ENCODE measurements around the gene C15orf61.

Gene C15orf61

DNA sequence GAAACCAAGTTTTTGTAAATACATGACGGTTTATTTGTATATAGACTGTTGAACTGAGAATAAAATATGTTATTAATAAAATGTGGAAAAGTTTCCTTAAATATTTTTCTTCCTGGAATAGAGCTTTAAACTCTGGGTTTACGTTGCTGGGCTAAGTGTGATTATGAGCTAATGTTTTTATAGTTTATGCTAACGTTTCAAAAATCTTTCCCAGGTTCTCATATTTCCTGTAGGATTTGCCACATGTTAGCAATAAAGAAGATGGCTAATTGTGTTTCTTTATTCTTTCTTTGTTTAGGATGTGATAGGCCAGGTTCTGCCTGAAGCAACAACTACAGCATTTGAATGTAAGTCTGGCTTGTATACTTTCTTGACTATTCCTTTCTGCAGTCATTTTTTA, 28.8 kb downstream of the C15orf61 start:
- DNase-seq (ENCODE audit: low spot score), result no peak

DNA sequence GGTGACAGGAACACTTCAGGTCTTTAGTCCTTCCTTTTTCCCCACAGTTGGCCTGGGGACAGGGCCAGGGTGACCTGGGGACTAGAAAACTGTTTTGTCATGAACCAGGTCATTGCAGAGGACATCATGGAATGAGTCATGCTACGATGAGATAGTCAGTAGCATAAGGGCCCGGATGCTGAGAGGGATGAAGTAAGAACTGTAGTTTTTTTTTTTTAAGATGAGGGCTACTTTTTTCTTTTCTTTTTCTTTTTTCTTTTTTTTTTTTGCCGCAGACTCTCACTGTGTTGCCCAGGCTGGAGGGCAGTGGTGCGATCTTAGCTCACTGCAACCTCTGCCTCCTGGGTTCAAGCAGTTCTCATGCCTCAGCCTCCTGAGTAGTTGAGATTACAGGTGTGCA, 29.6 kb downstream of the C15orf61 start:
- no peak for DNase-seq (ENCODE audit: low spot score)

DNA sequence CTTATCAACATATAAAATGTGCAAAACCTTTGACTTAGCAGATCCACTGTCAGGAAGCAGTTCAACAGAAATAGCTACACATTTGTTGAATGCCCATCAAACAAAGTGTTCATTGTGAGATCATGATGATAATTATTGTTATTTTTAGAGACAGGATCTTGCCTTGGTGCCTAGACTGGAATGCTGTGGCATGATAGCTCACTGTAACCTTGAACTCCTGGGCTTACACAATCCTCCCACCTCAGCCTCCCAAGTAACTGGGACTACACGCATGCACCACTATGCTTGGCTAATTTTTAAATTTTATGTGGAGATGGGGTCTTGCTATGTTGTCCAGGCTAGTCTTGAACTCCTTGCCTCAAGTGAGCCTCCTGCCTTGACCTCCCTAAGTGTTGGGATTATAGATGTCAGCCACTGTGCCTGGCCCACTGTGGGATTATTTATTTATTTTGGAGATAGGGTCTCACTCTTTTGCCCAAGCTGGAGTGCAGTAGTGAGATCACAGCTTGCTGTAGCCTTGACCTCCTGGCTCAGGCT, 30.3 kb downstream of the C15orf61 start:
- no peak for DNase-seq (ENCODE audit: low spot score)

DNA sequence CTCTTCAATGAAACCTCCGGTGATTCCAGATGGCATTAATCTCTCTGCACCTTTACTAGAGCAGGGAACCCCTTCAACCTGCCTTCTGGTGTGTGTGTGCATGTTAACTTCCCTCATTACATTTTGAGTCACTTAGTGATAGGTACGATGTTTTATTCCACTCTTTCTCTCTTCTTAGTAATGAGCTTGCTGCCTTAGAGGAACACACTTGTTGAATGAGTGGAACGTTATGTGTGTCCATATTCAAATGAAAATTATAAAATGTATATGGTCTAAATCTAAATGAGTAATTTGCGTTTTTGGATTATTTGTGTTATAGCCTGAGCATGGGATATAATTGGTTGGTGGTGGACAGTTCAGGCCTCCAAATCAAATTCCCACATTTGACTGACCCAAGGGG, 33.6 kb downstream of the C15orf61 start:
- DNase-seq (ENCODE audit: low spot score), result no peak

DNA sequence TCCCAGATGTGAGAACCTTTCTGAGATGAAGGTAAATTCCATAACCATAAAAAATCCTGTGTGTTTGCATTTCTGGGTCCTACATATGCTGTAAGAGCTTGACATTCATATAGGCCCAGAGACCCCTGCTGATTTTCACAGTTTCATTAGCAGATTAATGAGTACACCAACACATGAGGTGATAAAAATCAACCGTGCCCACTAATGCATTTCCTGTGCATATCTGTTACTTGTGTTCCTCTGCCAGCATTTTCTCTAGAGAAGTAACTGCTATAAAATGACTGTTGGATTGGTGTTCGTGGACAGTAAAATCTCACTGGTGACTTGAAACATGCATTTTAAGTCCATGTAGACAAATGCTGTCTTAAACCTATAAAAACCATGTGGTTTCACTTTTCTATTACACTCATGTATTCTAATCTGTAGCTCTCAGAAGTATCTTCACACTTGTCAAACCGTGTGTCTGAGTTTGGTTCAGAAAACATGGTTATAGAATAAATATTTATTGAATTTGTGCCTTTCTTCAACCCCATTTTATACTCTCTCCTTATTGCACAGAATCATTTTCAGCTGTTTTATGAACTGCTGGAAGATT, 36.1 kb downstream of the C15orf61 start:
- no peak for DNase-seq (ENCODE audit: low spot score)

DNA sequence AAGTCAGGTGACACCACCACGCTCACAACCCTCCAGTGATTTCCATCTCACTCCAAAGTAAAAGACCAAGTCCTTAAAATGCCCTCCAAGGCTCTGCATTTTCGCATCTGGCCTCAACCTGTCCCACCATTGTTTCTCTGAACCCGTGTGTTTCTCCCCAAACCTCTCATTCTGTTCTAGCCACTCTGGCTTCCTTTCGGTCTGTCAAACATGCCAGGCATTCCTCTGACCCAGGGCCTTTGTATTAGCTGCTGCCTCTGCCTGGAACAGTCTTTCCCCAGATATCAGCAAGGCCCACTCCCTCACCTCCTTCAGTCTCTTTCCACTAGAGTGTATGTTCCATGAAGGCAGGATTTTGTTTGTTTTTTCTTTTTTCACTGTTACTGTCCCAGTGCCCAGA, 37.6 kb downstream of the C15orf61 start:
- DNase-seq (ENCODE audit: low spot score), result no peak

DNA sequence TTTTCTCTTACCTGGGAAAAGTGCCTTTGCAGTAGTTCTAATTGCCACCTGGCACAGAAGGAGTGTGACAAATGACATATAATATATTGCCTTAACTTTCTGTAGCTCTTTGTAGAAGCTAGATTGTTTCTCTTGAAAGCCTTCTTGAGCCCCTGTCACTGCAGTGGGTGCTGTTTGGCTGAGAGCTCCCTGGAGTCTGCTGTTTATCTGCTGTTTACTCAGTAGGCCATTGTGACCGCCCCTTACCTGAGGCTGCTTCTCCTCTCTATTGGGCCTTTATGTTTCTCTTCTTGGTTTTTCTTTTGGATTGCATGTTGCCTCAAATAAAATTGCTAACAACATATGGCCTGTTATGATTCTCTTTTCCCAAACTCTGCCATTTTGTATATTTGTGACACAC, 38.2 kb downstream of the C15orf61 start:
- no peak for DNase-seq (ENCODE audit: low spot score)

DNA sequence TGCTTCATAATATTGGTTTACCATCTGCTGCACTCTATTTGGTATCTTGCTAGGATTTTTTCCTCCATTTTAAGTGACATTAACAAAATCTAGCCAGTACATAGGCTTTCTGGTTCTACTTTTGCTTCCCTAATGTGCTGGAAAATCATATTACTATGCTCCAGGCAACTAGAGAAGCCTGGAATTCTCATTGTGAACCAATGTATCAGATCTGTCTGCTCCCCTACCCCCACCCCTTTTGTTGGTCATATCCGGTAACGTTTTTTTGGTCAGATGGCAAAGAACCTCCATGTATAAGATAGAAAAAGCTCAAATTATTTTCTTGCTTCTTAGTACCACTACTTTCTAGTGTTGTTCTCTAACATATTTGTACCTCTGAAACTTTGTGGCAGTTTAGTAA, 38.6 kb downstream of the C15orf61 start:
- DNase-seq (ENCODE audit: low spot score), result no peak

DNA sequence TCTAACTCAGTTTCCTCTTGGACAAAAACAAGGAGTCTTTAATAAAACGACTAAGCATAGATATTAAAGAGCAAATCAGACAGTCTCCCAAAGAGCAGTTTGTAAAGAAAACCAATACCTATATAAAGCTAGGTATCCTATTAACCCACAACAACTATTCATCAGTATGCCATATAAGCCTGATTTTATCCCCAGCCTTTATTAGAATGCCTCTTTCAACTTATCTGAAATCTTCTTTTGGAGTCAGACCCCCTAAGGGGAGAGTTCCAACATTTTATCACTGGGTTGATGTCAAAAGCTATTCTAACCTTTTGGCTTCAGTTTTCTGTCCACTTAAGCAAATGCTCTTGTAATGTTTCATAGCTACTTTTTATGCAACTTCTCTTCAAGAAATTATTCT, 39.4 kb downstream of the C15orf61 start:
- no peak for DNase-seq (ENCODE audit: low spot score)

DNA sequence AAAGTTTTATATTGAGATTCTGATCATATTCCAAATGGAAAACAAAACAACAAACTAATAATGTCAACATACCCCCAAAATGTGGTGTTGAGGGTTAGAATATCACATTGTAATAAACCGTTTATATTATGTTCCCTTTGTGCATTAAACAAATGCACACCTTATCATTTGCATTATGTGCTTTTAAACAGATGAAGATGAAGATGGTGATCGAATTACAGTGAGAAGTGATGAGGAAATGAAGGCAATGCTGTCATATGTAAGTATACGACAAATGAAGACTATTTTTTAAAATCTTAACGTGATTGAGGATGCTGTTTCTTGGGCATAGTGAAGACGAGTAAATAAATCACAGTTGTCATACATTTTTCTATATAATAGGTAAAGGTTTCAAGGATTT, 42.2 kb downstream of the C15orf61 start:
- no peak for DNase-seq (ENCODE audit: low spot score)

DNA sequence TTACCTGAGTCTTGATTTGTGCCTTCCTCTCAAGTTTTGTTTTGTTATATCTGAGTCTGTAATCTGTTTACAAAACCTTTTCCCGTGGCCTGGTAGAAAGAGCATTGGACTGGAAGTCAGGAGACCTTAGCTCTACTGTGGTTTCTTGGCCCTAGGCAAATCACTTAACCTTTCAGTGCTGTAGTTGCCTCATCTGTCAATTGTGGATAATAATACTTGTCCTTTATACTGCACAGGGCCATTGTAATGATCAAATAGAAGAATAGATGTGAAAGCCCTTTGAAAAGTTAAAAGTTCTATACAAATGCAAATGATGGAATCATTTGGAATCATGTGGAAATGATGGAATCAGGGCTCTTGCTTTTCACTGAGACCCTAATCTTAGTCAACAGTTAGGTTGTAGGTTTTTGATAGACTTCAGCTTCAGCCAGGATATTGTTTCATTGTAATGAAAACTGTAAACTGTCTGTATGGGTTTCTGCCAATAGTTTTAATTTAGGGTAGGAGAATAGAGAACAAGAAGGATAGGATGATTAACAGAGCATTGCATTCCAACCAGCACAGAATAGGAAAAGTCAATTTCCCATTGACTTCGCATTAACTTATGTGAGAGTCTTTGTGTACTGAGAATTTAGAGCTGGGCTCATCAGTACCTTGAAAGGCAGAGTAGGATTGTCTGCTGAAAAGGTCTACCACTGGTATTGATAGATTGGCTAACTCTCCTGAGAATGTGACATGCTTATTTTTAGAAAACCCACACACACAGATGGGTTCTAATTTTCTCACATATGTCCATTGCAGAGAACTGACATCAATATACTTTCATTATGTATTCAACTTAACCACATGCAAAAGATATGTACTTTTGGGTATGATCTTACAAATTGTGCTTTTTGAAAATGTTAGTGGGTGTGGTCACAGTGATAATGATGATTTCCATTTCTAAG, 43.4 kb downstream of the C15orf61 start:
- no peak for DNase-seq (ENCODE audit: low spot score)

DNA sequence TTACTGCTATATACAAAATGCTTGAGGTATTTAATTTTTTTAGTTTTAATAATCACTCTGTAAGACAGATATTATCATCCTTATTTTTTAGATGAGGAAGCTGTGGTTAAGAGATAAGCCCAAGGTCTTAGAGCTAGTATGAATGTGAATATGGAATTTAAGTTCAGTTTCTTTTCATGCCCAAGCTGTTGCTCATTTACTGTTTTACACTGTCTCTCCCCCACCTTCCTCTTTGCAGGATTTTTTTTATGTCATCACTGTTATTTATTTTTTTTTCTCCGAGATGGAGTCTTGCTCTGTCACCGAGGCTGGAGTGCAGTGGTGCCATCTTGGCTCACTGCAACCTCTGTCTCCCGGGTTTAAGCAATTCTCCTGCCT, 44.0 kb downstream of the C15orf61 start:
- DNase-seq (ENCODE audit: low spot score), result no peak

DNA sequence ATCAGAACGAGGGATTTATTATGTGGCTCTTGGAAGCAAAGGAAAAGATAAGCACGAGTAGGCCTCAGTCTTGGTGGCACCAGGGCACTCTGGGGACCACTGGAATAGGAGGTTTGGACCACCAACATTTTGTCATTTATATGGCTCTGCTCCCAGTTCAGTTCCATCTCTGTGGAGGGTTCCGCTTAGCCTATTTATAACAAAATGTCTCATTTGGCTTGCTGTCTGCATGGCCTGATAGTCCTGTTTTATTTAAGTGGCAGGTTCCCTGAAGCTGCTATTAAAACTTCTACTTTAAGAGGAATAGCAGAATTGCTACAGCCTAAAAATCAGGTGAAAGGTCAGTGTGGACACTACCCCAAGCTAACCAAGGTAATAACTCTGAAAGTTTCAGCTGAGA, 48.7 kb downstream of the C15orf61 start:
- DNase-seq (ENCODE audit: low spot score), result no peak

DNA sequence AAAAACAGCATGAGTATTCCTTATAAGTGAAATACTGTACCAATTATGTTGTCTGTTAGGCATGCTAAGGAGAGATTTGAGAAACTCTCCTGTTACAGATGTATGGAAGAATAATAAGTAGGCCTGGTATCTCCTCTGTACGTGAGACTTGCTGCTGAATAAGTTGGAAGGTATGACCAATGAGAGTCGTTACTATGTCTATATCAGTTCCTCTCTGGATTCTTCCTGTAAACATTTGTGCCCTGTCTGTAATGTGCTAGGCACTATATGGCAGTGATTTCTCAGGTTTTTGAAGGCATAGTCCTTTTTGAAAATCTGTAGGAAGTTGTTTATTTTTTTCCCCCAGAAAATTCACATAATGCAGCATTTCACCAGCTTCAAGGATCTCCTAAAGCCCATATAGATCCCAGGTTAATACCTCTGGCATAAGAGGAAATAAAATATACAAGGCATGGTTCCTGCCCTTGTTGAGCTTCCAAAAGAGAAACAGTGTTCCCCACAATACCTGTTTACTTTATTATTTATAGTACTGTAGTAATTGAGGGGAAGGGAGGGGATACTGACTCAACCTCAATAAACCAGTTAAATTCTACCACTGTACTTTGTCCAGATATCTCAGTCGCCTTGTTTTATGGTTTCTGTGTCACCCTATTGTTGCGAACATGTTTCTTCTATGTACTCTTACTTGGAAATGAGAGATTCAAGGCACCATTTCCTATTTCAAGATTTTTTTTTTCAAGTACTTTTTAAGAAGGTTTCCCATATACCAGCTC, 50.1 kb downstream of the C15orf61 start:
- DNase-seq (ENCODE audit: low spot score), result no peak

DNA sequence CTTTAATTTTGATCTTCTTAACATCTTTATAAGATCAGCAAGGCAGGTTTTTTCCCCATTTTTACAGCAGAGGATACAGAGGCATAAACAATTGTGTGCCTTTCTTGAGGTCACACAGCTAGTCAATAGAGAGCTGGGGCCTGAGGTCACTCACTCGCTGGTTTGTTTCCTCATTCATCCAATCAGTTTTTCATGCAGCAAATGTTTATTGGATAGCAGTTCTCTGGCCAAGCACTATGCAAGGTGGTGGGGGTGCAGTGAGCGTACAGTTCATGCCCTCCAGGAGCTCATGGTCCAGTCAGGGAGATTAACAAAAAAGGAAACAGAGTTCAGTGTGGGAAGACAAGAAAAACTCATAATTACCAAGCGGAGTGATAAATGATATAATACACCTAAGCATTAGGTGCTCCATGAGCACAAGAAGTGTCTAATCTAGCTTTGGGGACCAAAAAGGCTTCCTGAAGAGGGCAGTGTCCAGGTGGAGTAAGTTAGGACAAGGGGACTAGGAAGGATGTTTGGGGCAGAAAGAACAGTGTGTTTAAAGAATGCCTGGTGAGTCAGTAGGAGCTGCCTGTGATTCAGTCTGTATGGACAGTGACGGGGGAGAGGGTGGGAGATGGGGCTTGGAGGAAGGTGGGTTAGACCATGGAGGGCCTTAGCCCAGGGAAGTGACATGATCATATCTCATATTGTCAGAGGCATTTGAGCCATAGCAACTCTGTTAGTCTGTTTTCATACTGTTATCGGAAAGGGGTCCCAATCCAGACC, 50.9 kb downstream of the C15orf61 start:
- DNase-seq (ENCODE audit: low spot score), result no peak

DNA sequence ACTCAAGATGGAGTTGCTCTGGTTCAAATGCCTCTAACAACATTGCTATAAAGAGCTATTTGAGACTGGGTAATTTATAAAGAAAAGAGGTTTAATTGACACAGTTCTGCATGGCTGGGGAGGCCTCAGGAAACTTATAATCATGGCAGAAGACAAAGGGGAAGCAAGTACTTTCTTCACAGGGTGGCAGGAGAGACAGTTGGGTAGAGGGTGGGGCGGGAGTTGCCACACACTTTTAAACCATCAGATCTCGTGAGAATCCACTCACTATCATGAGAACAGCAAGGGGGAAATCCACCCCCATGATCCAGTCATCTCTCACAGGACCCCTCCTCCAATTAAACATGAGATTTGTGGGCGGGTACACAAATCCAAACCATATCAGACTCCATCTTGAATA, 52.3 kb downstream of the C15orf61 start:
- no peak for DNase-seq (ENCODE audit: low spot score)

DNA sequence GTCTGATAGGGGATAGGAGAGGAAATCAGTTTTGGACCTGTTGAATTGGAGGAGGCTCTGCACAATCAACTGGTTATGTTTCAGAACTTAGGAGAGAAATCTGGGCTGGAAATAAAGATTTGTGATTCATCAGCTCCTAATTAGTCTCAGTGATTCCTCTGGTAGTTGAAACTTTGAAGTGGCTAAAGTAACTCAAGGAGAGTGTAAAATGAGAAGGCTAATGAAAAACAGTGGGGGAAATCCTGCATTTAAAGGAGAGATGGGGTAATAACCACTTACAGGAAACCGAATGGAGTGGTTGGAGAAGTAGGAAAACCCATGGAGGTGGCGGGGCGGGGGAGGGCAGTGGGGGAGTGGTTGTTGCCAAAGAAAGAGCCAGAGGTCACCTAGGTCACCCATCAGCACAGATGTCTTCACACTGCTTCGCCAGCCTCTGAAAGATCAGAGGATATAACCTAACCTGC, 54.1 kb downstream of the C15orf61 start:
- DNase-seq (ENCODE audit: low spot score), result no peak

DNA sequence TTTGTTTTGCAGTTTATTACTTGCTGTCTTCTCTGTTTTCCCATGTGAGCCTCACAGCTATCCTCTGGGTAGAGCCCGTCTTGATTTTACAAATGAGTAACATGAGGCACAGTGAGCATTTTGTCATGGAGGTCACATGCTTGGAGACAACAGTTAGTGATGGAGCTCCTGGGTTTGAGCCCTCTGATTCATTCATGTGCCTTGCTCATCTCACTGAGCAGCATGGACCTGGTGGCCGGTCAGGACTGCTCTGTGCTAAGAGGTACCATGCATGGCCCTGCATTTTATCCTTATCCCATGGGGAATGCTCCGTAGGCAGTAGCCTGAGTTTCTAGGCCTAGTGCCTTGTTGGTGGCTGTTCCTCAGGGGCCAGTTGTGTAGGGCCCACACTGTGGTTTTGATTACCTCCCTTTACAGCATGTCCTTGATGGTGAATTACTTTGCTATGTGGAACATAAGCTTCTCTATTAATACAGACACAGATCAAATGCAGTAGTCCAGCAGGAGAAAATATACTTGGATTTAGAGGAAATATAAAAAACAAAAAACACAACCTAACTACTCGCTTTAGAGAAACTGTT, 57.2 kb downstream of the C15orf61 start:
- no peak for DNase-seq (ENCODE audit: low spot score)

DNA sequence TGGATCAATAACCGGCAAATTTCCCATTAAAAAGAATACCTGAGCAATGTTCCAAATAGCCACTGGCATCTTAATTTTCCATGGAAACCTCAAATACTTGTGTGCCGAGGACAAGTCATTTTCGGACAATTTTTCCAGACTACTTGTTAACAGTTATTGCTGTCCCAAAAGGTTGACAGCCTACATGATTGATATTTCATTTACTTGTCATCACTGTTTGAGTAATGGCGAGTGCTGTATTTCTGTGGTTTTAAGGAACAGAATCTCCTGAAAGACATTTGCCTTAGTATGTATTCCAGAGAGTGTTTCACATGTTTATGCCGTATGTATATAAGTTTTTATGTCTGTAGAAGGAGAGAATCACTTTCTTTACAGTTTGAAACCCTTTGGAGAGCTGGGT, 58.2 kb downstream of the C15orf61 start:
- DNase-seq (ENCODE audit: low spot score), result no peak

Measured in AG08396 (cell line).